Right forelimb (tissue), 1 donor: ENCODE measurements around the gene WIPF1.

Experiments
- DNase-seq: peaks from one replicate; pipeline ENCODE4 v3.0.0-alpha.2; 2018

WIPF1 gene

GRCh38 chr2:174529916-174530315 lies 67.7 kb downstream of the WIPF1 start:
- no peak for DNase-seq

DNA sequence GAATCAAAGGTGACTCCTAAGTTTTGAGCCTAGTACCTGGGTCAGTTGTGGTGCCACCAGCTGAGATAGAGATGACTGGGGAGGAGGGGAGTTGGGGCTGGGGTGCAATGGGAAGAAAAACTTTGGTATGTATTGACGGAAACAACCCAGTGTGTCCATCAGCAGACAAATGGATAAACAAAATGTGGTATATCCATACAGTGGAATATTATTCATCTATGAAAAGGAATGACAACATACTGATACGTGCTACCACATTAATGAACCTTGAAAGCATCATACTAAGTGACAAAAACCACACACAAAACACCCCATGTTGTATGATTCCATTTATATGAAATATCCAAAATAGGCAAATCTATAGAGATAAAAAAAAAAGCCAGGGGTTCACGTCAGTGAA lies 69.6 kb downstream of the WIPF1 start:
- no peak for DNase-seq

- DNase-seq: no peak
Measured at GRCh38 chr2:174527101-174527721, 70.4 kb downstream of the WIPF1 start.

- DNase-seq: no peak
Measured at GRCh38 chr2:174524527-174524926, 73.1 kb downstream of the WIPF1 start.

- DNase-seq: no peak
Measured at GRCh38 chr2:174522553-174522952, 75.1 kb downstream of the WIPF1 start.

DNA sequence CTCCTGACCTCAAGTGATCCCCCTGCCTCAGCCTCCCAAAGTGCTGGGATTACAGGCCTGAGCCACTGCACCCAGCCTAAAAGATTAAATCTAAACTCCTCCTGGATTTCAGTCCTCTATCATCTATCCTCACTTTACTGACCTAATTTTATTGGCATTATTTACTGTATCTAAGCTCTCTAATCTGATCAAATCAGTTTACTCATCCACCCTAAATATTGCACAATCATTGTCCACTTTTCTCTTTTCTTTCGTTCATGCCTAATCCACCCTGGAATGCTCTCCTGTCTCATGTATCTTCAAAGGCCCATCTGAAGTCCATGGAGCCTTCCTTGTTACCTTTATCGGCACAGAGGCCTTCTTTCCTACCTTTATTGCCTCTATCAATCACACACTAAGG lies 79.2 kb downstream of the WIPF1 start:
- no peak for DNase-seq

- no peak for DNase-seq
Measured at GRCh38 chr2:174516501-174517378, 80.9 kb downstream of the WIPF1 start.

- no peak for DNase-seq
Measured at GRCh38 chr2:174512345-174512744, 85.3 kb downstream of the WIPF1 start.

DNA sequence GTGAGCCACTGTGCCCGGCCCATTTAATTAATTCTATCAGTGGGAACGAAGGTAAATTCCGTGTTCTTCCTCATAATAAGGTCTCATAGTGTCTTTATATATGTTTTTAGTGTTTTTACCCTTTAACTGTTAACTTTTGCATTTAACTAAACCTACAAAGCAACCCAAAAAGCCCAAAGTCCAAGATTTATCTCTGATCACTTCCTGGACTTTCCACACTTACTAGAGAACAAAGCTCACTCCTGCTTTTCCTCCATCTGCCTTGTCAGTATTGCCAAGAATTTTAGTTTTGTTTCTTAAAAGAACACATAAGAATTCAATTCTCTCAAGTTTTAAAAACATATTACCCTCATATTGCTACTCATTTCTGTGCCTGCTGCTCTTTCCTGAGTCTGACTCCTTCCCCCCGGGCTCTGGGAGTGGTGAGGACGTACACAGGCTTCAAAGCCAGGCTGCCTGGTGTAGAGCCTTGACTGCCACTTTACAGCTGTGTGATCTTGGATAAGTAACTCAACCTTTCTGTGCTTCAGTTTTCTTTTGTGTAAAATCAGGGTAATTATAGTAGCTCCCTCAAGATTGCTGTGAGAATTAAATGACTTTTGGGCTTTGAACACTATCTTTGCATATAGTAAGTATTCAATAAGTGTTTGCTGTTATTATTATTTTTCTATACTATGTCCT lies 85.9 kb downstream of the WIPF1 start:
- no peak for DNase-seq

GRCh38 chr2:174510583-174511189 lies 86.9 kb downstream of the WIPF1 start:
- no peak for DNase-seq
